LoVo (cell line): ENCODE measurements around the gene BBS9.

Experiments used
- DNase-seq: peaks from one replicate; pipeline ENCODE4 v3.0.0-alpha.2; 2016; ENCODE audit warnings: low spot score

Gene BBS9

GRCh38 chr7:33554046-33554445, 424.7 kb downstream of the BBS9 start:
- no peak for DNase-seq

GRCh38 chr7:33554576-33554975, 425.2 kb downstream of the BBS9 start:
- DNase-seq, result no peak

- no peak for DNase-seq
Observed at GRCh38 chr7:33556472-33556871, 427.1 kb downstream of the BBS9 start.

GRCh38 chr7:33558549-33559323, 429.4 kb downstream of the BBS9 start:
- no peak for DNase-seq

- no peak for DNase-seq
Observed at GRCh38 chr7:33559324-33559710, 430.0 kb downstream of the BBS9 start.

- no peak for DNase-seq
Observed at GRCh38 chr7:33562996-33563395, 433.6 kb downstream of the BBS9 start.

- no peak for DNase-seq
Observed at GRCh38 chr7:33563651-33564050, 434.3 kb downstream of the BBS9 start.

- DNase-seq, result no peak
Observed at GRCh38 chr7:33578166-33578565, 448.8 kb downstream of the BBS9 start.

- no peak for DNase-seq
Observed at GRCh38 chr7:33578881-33579672, 449.7 kb downstream of the BBS9 start.

- DNase-seq, result no peak
Observed at GRCh38 chr7:33579673-33579960, 450.3 kb downstream of the BBS9 start.

- no peak for DNase-seq
Observed at GRCh38 chr7:33581236-33581635, 451.9 kb downstream of the BBS9 start.

GRCh38 chr7:33582104-33582503, 452.7 kb downstream of the BBS9 start:
- DNase-seq, result no peak

GRCh38 chr7:33582533-33582932, 453.2 kb downstream of the BBS9 start:
- DNase-seq, result no peak

GRCh38 chr7:33589911-33590310, 460.5 kb downstream of the BBS9 start:
- no peak for DNase-seq

GRCh38 chr7:33590916-33591315, 461.6 kb downstream of the BBS9 start:
- DNase-seq, result no peak

- DNase-seq, result no peak
Observed at GRCh38 chr7:33591490-33591889, 462.1 kb downstream of the BBS9 start.

- DNase-seq, result no peak
Observed at GRCh38 chr7:33592718-33593117, 463.4 kb downstream of the BBS9 start.

- no peak for DNase-seq
Observed at GRCh38 chr7:33593611-33594010, 464.2 kb downstream of the BBS9 start.

GRCh38 chr7:33596686-33597085, 467.3 kb downstream of the BBS9 start:
- DNase-seq, result no peak

GRCh38 chr7:33597181-33597580, 467.8 kb downstream of the BBS9 start:
- no peak for DNase-seq

- DNase-seq, result no peak
Observed at GRCh38 chr7:33601101-33601500, 471.7 kb downstream of the BBS9 start.

- DNase-seq, result no peak
Observed at GRCh38 chr7:33601884-33602283, 472.5 kb downstream of the BBS9 start.

GRCh38 chr7:33604056-33604455, 474.7 kb downstream of the BBS9 start:
- no peak for DNase-seq

GRCh38 chr7:33610918-33611317, 481.6 kb downstream of the BBS9 start:
- no peak for DNase-seq
